HG02623 (cell line): ENCODE data around the gene ZNF568.

ENCODE experiments used
- ATAC-seq: cut with Tn5 transposase; IDR thresholded peaks from one replicate; pipeline ENCODE4 v1.9.1; 2021; ENCODE audit warnings: moderate library complexity; ENCODE audit not compliant: unreplicated experiment

The ZNF568 gene

GRCh38 chr19:36915992-36916830, at the start of gene ZNF568, which contains the start of gene ZNF829:
TSS of gene ZNF568 (plus strand) at chr19:36916332. CDS start at chr19:36922771, 6,439 bp downstream.
TSS of gene ZNF829 (minus strand) at chr19:36916291. CDS start at chr19:36915167, 1,124 bp downstream.
- ATAC-seq = peak; percentile 87

- no peak for ATAC-seq
Observed at GRCh38 chr19:36876993-36877938, 38.9 kb upstream of the ZNF568 start.

GRCh38 chr19:36891768-36892357, 24.3 kb upstream of the ZNF568 start:
- ATAC-seq = no peak

- no peak for ATAC-seq
Observed at GRCh38 chr19:36894849-36895383, 21.2 kb upstream of the ZNF568 start.

GRCh38 chr19:36898422-36898821, 17.7 kb upstream of the ZNF568 start:
- no peak for ATAC-seq

GRCh38 chr19:36916991-36917390, 859 bp downstream of the ZNF568 start:
- no peak for ATAC-seq

GRCh38 chr19:36918090-36918489, 2.0 kb downstream of the ZNF568 start:
- no peak for ATAC-seq

GRCh38 chr19:36931684-36932083, 15.6 kb downstream of the ZNF568 start:
- ATAC-seq = no peak

- ATAC-seq = no peak
Observed at GRCh38 chr19:36939153-36939552, 23.0 kb downstream of the ZNF568 start.

- ATAC-seq = no peak
Observed at GRCh38 chr19:36950335-36951119, 34.4 kb downstream of the ZNF568 start.

GRCh38 chr19:36962346-36962745, 46.2 kb downstream of the ZNF568 start:
- ATAC-seq = no peak

GRCh38 chr19:36963280-36963679, 47.1 kb downstream of the ZNF568 start:
- no peak for ATAC-seq

- no peak for ATAC-seq
Observed at GRCh38 chr19:36972571-36972970, 56.4 kb downstream of the ZNF568 start.

- peak; percentile 41 for ATAC-seq
Observed at GRCh38 chr19:36973021-36973843, 57.1 kb downstream of the ZNF568 start.

GRCh38 chr19:36973844-36974195, 57.7 kb downstream of the ZNF568 start:
- no peak for ATAC-seq

- ATAC-seq = no peak
Observed at GRCh38 chr19:36986131-36986530, 70.0 kb downstream of the ZNF568 start.

GRCh38 chr19:36986601-36987000, 70.5 kb downstream of the ZNF568 start:
- no peak for ATAC-seq

- ATAC-seq = no peak
Observed at GRCh38 chr19:36987091-36987490, 71.0 kb downstream of the ZNF568 start.

GRCh38 chr19:36997152-36997842, 81.2 kb downstream of the ZNF568 start:
- no peak for ATAC-seq
